GM21423 (cell line): ENCODE measurements around the gene CSNK1D.
A peak's percentile ranks its signal among the peaks of the same experiment; 100 is the strongest.
"Not testable (repeated sequence)": the region's sequence is repeated elsewhere in the genome, so short reads cannot be mapped to it uniquely, and the experiment has no call there.

Source experiments
- ATAC-seq: cut with Tn5 transposase; IDR thresholded peaks from one replicate; pipeline ENCODE4 v1.9.1; 2021; ENCODE audit warnings: mild to moderate bottlenecking, moderate library complexity; ENCODE audit not compliant: unreplicated experiment

Gene CSNK1D

DNA sequence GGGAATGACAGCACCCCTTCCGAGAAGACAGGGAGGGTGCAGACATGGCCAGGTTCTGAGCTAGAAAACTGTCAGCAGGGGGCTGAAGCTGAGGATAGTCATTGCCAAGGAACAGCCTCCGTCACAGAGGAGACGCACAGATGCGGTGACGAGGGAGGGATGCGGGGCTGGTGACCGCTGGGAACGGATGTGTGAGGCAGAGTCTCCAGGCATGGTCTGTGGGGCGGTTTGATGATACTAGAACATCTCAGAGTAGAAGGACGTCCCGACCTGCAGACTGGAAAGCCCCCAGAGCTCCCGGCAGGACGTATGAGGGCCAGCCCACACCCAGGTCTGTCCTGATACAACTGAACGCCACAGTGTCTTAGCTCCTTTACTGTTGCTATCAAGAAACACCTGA is 1.8 kb upstream of the CSNK1D start:
- ATAC-seq: no peak

DNA sequence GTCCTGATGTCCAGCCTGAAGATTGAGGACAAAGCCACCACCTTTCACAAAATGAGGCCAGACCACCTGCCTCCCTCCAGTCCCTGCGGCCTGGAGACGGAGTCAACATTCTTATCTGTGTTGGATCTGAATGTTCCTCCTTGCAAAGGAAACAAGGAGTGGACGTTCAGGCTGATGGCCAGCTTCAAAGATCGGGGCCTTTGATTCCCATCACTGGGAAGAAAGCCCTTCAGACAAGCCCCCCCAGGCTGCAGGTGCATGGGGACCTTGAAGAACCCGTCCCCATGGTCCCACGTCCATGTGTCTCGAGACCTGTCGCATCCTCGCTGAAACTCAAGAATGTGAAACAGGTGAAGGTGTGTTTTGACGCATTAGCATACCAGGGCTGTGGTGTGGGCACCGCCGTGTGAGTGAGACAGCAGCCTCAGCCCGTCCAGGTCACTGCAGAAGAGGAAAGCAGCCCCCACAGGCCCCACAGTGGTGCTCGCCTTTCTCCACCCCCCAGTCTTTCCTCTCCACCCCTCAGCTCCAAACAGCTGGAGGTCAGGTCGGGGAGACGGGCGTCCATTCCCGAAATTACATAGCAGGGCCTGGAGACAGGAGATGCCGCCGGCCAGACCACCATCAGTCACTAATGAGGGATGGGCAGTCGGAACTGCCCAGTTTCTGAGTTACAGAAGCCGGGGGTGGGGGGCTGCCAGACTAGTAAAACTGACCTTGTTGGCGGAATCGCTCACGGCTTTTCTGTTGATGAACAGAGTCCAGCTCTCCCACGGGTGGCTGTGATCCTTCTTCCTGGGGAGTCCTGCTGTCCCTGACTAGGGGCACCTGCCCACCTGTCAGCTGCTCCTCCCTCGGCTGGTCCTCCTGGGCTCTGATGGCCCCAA is 877 bp upstream of the CSNK1D start:
- ATAC-seq: no peak

DNA sequence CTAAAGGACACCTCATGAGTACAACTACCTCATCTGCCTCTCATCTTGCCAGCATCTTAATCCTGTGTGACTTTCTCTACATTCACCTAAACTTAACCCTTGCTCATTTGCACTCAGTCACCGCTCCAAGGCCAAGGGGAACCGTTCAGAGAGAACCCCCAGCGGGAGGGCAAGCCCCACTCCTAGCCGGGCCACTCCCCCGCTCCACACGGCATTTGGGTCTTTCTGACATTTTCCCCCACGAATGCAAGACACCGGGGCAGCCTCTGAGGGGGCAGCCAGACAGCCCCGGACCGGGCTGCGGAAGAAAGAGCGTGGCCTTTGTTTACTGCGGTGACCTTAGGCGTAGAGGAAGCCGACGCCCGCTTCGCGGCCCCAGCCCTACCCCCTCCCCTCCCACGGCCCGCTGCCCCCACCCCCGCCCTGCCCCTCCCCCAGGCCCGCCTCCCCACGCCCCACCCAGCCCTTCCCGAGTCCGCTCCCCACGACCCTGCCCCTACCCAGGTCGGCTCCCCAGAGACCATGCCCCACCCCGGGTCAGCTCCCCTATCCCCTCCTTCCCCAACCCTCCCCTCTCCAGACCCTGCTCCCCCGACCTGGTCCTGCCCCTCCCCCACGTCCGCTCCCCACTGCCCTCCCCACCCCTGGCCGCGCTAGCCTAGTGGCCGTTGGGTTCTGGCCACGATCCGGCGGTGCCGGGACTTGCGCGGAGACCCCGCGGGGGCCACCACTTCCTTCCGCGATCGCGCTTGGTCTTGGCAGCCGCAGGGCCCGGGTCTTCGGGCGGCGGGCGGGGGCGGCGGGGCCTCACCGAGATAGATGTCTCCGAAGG is 789 bp downstream of the CSNK1D start:
- peak; percentile 2 for ATAC-seq

DNA sequence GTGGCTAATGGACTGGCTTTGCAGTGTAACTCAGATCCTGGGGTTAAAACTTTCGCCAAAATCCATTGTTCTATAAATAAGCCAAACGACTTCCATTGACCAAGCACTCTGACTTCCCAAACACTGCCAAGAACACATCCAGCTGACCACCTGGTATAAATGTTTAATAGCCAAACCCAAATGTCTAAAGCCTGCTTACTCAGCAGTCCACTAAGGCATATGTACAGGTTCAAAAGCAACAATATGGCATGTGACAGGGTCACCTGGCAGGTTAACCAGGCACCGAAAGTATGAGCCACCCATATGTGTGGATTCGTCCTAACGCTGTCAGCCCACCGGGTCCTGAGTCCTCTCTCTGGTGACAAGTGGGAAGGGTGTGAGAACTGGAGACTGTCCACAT is 2.1 kb downstream of the CSNK1D start:
- ATAC-seq: no peak

DNA sequence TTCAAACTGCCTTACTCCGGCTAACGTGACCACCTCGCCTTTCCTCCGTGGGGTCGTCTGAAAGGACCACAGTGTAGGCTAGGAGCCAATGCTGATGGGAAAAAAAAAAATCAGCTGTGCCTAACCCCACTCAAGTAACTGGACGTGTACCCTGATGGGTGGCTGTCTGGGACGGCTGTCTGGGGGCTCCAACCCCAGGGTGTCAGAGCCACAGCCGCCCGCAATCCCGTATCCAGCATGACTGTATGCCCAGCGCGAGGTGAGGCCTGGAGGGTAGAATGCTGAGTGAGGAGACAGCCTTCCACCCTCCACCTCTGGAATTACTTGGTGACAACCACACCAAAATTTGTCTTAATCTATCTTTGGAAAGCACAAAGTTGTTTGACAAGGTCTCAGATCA is 2.8 kb downstream of the CSNK1D start:
- no peak for ATAC-seq

DNA sequence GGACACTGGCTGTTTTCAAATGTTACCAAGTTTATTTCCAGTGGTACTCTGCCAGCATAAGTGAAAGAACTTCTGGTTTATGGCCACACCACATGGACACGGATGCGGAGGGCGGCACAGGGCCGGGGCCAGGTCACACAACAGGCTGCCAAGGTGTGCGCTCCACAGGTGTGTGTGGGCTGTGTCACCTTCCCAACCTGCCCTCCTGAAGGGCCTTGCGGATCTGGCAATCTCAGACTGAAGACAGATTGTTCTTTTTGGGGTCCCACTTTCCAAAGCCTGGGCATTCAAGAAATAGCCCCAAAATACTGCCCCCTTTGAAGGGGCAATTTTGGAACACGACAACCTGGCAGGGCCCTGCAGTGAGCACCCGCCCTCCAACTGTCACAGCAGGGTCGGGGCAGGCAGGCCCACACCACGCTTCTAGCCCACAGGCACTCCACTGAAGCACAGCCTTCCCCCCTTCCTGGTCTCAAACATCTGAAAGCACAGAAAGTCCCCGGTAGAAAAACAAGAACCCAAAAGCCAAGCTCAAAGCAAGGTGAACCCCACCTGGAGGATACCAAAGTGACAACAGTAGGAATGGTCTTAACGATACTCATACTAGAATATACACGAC is 3.5 kb downstream of the CSNK1D start:
- ATAC-seq: no peak

DNA sequence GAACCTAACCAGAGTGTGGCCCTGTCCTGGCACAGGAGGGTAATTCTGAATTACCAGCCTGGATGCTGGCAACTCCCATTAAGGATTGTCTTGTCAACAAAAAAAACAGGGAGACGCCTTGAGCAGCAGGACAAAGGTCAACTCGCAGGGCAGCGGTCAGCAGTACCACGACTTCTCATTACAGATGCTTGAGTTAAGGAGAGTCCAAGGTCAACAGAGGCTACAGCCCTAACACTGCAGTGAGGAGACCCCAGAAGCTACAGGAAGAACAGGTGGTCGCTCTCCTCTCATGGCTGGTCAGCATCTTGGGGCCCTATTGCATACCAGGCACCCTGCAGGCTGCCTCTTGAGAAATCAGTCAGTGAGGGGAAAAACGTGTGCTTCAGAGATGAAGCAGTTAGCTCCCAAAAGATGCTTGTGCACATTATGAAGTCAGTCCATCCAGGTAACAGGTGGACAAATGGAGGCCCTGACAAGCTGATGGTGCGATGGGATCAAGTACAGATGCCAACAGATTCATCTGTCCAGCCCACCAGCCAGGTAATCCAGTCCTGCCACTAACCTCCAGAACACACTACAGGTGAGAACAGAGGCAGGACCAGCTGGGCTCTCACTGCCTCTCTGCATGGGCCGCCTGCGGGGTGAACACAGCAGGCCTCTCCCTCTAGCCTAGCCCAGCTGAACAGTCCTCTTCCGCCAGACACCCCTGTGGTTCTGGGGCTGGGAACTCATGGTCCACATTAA is 4.2 kb downstream of the CSNK1D start:
- no peak for ATAC-seq

DNA sequence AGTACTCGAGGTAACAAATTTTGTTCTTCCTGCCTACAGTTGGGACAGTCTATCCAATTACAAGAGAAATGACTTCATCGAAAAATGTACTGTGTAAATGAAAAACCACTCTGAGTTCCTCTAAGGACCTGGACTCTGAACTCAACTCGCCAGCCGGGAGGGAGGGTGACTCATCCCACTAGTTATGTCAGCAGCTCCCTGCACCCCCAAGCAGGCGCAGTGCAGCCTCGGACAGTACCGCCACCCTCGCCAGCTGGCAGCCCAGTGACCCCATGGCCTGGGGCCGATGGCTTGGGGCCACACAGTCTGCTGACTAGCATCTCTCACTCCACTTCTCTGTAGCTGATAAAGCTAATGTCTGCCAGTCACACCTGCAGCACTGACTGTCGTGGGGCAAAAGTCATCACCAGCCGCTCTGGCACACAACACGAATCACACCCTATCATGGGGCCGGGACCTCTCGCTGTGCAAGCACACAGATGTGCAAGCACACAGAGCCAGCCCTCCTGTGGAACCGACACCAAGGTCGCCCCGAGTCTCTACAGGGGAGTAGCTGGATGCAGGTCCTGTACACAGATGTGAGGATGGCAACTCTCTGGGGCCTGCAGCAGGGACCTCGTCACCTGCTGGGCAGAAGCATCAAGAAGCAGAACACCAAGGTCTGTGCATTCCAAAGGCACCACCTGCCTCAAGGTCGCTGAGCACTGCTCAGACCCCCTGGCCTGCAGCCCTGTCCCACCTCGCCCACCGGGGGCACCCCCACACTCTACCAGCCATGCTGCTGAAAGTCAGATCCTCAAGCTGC is 5.7 kb downstream of the CSNK1D start:
- ATAC-seq: no peak

DNA sequence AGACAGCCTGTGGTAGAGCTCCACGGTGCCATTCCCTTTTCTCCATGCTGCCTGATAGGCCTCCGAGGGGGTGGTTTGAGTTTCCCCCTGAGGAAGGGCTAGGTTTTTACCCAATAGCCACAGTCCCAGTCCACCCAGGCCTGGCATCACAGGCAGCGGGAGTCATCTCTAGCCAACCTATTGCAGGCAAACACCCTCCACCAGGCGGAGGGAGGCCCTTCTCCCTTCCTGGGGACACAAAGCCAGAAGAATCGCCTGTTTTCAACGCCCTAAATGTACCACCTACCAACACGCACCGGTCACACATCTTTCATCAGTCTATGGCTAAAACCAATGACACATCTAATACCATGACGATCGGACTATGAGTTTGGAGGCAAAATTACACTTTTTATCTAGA is 7.4 kb downstream of the CSNK1D start:
- ATAC-seq: no peak

DNA sequence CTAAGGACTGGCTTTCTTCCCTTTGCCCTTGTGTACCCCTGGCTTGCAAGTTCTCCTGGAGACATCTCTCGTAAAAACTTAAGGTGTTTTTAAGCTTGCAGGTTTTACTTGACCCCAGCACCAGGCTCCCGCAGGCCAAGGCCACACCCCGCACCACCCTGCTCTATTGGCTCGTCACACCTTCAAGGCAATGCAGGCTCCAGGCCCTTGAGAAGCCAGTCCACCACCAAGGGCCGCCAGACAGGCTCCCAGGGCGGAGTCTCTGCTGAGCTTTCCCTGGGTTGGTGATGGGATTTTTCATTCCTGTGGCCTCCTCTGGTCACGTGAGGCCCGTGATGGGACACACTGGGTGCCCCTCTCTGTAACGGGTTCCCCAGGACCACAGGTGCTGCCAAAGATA is 9.9 kb downstream of the CSNK1D start:
- no peak for ATAC-seq

DNA sequence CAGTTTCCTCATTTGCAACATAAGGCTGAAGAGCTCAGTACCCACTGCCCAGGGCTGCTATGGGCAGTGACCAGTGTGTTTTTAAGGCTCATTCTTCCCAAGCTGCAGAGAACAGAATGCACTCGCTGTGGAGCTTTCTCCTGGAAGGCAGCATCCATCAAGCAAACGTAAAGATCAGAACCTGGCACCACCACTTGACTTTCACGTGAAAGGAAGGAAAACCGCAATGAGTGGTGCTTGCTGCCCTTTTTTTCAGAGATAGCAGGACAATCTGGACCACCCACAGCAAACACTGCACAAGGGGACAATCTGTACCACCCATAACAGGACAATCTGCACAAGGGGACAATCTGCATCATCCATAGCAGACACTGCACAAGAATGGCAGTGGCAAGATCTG is 11.2 kb downstream of the CSNK1D start:
- no peak for ATAC-seq

DNA sequence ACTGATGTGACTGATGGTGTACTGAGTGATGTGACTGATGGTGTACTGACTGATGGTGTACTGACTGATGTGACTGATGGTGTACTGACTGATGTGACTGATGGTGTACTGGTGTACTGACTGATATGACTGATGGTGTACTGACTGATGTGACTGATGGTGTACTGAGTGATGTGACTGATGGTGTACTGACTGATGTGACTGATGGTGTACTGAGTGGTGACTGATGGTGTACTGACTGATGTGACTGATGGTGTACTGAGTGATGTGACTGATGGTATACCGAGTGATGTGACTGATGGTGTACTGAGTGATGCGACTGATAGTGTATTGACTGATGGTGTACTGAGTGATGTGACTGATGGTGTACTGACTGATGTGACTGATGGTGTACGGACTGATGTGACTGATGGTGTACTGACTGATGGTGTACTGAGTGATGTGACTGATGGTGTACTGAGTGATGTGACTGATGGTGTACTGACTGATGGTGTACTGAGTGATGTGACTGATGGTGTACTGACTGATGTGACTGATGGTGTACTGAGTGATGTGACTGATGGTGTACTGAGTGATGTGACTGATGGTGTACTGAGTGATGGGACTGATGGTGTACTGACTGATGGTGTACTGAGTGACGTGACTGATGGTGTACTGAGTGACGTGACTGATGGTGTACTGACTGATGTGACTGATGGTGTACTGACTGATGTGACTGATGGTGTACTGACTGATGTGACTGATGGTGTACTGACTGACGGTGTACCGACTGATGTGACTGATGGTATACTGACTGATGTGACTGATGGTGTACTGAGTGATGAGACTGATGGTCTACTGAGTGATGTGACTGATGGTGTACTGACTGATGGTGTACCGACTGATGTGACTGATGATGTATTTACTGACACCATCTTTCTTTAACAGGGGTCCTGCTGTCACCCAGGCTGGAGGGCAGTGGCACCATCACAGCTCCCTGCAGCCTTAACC is 13.2 kb downstream of the CSNK1D start:
- not testable (repeated sequence) for ATAC-seq

DNA sequence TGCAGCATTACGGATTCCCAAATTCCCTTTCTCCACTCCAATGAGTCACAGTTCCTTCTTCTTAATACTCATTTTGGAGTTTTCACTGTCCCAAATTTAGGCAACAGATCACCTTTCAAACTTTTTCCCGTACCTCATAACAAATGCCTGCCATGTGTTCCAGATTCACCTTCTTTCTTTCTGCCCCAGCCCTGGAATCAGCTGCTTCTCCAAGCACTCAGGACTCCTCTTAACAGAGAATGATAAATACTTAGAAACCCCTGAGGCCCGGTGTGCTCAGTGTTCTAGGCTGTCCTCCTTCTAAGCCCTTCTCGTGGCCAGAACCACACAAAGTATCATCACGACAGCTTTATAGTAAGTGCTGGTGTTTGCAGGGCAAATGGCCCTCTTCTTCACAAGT is 14.9 kb downstream of the CSNK1D start:
- ATAC-seq: no peak

DNA sequence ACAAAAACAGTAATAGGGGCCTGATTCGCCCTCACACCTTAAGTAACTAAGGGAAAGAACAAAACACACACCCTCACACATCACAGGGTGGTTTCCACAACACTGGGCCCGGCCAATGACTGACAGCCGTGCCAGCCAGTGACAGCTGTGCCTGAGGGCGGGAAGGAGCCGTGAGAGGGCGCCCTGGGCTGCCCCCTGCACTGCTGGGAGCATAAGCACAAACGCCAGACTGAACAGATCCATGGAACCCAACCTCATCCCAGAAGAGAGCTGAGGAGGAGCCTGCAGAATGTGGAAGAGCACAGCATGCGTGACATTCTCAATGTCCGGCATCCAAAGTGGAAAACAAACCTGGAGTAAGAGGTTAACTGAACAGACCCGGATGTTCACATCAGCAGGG is 16.0 kb downstream of the CSNK1D start:
- no peak for ATAC-seq

DNA sequence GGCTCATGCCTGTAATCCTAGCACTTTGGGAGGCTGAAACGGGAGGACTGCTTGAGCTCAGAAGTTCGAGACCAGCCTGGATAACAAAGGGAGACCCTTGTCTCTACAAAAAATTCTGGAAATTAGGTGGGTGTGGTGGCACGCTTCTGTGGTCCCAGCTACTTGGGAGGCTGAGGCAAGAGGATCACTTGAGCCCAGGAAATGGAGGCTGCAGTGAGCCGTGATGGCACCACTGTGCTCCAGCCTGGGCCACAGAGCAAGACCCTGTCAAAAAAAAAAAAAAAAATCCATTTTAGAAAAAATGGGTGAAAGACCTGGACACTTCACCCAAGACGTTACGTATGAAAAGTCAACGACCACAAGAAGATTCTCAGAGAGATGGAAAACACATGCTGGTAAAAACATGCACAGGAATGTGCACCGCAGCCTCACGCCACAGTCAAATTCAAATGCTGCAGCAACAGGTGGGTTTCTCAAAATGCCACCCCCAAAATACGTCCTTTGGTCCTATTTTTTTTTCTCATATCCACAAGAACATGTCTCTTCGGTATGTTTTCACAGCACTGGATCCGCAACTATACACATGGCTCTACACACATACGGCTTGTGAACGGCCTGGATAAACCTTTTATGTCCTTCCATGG is 17.1 kb downstream of the CSNK1D start:
- ATAC-seq: no peak

DNA sequence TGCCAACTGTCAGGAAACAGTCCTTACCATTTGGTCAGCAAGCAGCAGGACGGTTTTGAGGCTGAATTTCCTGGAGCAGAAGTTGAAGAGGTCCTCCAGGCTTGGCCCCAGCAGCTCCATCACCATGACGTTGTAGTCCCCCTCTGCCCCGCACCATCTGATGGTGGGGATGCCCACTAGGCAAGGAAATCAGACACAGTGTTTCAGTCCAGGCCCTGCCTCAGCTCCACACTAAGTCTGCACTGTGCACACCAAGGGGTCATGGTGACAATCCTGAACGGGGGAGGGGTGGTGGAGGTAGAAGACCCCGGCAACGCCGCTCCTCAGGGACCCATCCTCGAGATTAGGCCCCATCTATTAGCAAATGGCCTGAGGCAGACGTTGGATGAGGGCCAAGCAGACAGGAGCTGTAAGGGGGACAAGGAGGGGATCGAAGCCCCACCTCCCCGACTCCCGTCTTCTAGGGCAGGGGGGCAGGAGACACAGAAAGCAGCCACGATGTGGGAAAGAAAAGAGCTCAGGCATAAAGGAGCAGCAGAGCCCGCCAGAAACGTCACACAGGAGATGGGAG is 18.0 kb downstream of the CSNK1D start:
- no peak for ATAC-seq

DNA sequence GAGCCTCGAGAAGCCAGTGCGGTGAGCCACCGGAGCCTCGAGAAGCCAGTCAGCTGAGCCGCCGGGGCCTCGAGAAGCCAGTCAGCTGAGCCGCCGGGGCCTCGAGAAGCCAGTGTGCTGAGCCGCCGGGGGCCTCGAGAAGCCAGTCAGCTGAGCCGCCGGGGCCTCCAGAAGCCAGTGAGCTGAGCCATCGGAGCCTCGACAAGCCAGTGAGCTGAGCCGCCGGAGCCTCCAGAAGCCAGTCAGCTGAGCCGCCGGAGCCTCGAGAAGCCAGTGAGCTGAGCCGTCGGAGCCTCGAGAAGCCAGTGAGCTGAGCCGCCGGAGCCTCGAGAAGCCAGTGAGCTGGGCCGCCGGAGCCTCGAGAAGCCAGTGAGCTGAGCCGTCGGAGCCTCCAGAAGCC is 18.8 kb downstream of the CSNK1D start:
- ATAC-seq: not testable (repeated sequence)

DNA sequence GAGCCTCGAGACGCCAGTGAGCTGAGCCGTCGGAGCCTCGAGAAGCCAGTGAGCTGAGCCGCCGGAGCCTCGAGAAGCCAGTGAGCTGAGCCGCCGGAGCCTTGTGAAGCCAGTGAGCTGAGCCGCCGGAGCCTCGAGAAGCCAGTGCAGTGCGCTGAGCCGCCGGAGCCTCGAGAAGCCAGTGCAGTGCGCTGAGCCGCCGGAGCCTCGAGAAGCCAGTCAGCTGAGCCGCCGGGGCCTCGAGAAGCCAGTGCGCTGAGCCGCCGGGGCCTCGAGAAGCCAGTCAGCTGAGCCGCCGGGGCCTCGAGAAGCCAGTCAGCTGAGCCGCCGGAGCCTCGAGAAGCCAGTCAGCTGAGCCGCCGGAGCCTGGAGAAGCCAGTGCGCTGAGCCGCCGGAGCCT is 19.4 kb downstream of the CSNK1D start:
- not testable (repeated sequence) for ATAC-seq
